Eye (tissue), 1 donor: ENCODE data around the gene SLC25A4.

Experiments
- DNase-seq: peaks from one replicate; pipeline ENCODE4 v3.0.0-alpha.2; 2015

The SLC25A4 gene

GRCh38 chr4:185122681-185123345, 20.3 kb upstream of the SLC25A4 start:
- no peak for DNase-seq

DNA sequence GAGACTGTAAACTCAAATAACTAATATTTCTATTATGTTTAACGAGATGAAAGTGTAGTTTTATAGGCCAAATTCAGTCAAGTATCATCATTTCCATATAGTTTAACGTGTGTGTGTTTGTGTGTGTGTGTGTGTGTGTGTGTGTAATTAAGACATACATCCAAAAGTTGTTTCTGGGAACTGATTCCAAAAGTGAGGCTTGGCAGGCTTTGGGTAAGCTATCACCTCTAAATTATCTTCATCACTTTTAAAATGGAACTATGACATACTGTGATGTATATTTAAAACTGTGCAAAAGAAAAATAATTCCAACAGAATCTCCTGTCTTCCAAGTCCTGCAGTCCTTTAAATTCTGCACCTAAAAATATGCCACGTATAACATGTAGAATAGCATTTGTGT, 19.1 kb upstream of the SLC25A4 start:
- no peak for DNase-seq

DNA sequence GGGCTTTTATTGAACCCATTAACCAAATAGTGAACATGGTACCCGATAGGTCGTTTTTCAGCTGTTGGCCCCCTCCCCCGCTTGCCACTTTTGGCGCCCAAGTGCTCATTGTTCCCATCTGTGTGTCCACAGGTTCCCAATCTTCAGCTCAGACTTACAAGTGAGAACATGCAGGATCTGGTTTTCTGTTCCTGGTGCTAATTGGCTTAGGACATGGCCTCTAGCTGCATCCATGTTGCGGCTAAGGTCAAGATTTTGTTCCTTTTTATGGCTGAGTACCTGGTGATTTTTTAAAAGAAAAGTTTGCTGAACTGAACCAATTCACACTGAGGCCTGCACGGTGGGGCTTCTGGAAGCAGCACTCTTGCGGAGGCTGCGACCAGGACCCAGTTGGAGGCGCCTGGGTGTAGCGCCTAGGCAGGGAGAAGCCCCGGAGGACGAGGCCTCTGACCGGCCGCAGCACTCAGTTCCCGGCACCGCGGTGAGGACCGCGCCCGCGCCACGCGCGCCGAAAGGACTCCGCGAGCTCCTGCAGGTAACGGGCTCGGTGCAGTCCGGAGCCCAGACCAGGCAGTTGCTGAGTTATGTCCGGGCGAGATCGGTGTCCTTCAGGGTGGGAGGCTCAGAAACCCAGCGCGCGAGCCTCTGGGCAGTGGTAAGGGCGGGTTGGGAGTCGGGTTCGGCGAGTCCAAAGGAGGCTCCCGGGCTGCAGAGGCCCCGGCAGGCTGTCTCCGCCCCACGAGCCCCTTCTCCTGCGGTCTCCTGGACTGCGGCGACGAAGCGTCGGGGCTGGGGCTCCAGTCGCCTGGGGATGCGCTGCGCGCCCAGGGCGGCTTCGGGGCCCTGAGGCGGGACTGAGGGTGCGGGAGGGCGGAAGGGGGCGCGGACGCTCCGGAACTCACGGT, 15.8 kb upstream of the SLC25A4 start:
- DNase-seq: peak; percentile 68

DNA sequence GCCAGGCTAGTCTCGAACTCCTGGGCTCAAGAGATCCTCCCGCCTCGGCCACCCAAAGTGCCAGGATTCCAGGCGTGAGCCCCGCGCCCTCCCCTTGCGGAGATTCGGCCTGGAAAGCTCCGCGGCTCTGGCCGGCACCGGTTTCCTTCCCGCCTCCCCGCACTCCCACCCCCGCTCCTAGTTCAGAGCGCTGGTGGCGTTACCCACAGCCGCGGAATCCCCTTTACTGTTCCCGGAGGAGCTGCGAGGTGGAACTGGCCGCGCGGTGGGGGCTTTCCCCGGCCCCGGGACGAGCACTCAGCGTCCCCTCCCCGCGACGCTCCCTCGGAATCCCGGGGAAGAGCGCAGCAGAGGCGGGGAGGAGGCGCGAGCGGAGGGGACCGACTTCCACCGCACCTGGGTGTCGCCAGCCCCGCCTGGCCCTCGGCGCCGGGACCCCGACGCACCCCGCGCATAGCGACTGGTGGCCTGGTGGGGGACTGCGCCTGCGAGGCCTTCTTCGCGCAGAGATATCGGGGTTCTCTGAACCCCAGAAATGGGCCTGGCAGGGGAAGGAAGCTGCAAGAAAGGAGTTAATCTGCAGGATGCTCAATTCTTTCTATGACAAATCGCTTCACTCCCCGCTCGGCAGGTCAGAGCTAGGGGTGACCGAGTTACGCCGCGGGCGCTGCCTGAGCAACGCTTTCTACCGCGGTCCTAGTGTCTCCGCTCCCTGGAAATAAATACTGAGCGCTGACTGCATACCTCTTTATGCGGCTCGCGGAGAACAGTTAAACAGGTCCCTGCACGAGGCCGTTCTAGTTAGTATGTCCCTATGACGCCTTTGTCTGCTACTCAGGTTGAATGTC, 14.6 kb upstream of the SLC25A4 start:
- peak; percentile 79 for DNase-seq

- peak; percentile 84 for DNase-seq
Measured at GRCh38 chr4:185134307-185134869, 8.7 kb upstream of the SLC25A4 start.

- peak; percentile 24 for DNase-seq
Measured at GRCh38 chr4:185137233-185137925, 5.7 kb upstream of the SLC25A4 start.

- DNase-seq: no peak
Measured at GRCh38 chr4:185138161-185138560, 4.9 kb upstream of the SLC25A4 start.

- DNase-seq: no peak
Measured at GRCh38 chr4:185139736-185140135, 3.3 kb upstream of the SLC25A4 start.

- DNase-seq: no peak
Measured at GRCh38 chr4:185141777-185142176, 1.3 kb upstream of the SLC25A4 start.

GRCh38 chr4:185142564-185142911, 528 bp upstream of the SLC25A4 start:
- DNase-seq: no peak

GRCh38 chr4:185143601-185143969, 519 bp downstream of the SLC25A4 start:
- DNase-seq: peak; percentile 61

- DNase-seq: no peak
Measured at GRCh38 chr4:185144601-185145240, 1.7 kb downstream of the SLC25A4 start.

- no peak for DNase-seq
Measured at GRCh38 chr4:185145572-185145971, 2.5 kb downstream of the SLC25A4 start.

DNA sequence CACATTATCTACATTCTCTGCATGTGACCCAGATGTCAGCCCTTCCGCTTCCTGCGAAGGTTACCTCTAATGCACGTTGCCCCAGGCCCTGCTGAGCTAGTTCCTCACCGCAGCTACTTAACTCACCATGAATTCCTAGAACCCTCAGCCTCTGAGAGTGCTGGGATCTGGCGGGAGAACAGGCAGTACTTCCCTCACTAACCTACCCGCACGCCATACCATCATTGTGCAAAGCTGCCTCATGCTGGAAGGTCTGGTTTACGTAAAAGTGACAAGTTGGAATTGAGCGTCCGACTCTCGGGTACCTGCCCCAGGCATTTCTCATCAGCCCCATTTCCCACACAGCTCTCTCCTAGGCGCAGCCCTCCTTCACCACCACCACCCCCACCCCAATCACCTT, 6.3 kb downstream of the SLC25A4 start:
- no peak for DNase-seq

DNA sequence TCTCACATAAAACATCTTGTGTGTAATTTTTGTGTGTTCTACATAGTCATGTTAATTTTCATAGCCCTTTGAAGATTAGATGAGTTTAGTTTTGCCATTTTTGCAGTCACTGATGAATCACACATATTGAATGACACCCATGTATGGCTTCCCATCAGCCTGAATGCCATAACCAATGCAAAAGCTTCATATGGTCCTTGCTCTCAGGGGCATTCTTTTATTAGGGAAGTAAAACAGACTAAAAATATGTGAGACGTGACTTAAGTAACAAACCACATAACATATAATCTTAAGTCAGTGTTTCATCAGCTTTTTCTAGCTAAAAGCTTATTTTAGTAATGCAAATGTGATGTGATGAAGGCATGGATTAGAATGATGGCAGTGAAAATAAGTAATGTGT, 8.2 kb downstream of the SLC25A4 start:
- DNase-seq: no peak

DNA sequence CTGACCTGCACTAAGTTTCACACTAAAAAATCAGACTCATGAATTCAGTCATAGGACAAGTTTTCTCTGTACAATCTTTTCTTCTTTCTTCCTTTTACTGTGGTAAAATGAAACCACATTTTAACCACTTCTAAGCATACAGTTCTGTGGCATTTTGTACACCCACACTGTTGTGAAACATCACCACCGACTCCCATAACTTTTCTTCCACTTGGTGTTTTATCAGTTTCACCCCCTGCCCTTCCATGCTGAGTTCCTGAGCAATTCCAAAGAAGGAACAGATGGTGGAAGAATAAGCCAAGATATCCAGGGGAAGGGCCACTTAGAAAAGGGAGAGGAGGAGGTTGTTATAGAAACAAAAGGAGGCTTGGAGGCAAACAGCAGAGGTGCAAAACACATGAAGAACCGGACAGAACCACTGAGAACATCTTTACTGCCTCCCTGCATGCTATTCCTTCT, 22.6 kb downstream of the SLC25A4 start:
- DNase-seq: no peak

DNA sequence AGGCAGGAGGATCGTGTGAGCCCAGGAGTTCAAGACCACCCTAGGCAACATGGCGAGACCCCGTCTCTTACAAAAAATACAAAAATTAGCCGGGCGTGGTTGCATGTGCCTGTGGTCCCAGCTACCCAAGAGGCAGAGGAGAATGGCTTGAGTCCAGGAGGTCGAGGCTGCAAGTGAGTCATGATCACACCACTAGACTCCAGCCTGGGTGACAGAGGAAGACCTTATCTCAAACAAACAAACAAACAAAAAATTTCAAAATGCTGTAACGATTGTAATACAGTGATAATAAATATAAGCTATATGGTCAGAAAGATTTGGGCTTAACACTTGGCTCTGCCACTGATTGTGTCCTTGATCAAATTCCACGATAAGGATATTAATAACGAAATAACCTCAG, 24.2 kb downstream of the SLC25A4 start:
- DNase-seq: no peak

GRCh38 chr4:185171373-185172071, 28.5 kb downstream of the SLC25A4 start:
- no peak for DNase-seq

GRCh38 chr4:185179488-185179887, 36.4 kb downstream of the SLC25A4 start:
- no peak for DNase-seq

DNA sequence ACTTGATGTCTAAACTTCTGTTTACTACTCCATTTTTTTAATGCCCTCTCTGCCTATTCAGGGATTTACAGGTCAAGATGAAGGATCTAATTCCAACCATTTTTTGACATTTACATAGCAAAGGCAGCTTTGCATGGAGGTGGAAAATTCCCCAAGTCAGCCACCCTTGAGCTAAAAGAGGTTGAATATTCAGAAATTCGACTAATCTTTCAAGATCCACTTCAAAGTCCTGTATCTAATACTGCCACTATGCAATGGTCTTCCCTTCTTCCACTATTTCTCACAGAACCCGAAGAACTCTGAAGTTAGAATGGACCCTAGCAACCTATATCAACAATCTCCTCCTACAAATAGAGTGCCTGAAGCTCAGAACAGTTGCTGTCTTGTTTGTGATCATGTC, 39.2 kb downstream of the SLC25A4 start:
- DNase-seq: no peak

DNA sequence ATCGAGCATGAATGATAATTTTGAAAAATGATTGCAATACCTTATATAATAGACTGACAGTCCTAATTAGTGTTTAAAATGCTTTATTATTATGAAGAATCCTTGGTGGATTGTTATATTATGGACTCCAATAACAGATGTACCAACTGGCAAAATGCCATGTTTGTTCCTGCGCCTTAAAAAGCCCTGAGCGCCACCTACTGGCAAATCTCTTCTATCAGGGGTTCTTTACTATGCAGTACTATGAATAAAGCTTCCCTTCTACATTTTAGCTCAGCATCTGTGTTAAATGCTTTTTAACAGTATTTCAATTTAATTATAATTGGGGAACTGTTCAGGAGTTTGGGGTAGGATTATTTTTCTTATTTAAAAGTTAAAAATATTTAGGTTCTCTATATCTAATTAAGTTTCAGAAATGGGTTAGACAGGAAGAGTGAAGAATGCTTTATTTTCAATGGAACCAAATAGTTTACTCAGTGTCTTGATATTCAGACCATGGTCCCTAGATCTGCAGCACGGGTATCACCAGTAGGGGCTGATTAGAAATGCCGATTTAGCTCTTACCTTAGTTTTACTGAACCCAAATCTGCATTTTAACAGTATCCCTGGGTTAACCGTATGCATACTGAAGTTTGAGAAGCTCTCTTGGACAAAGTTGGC, 40.7 kb downstream of the SLC25A4 start:
- peak; percentile 93 for DNase-seq
